Small intestine (tissue), 7 donors: ENCODE results near the gene MEAK7. TPM values are rescaled to one million over a fixed set of nuclear protein-coding genes. Genes with fewer than 3 reads are reported as not detected.

Experiments used
- DNase-seq, 2 donors: peaks; one replicate each; pipeline versions ENCODE4 v3.0.0 to v3.0.0-alpha.2; 2013
- FAIRE-seq: peaks from 2 replicates; lab custom pipeline; 2012; peaks lifted over from hg19 to GRCh38; lab: Jason Lieb, UNC
- H3K27ac ChIP-seq, 3 donors: one replicate each; pipeline ENCODE4 v1.5.1; 2013; ENCODE audit warnings: low read length in 2 of 3, mild to moderate bottlenecking in 2 of 3, control low read depth in 1 of 3, inconsistent platforms in 1 of 3, low read depth in 1 of 3, moderate library complexity in 1 of 3
- H3K27me3 ChIP-seq, 3 donors: one replicate each; pipeline ENCODE4 v1.6.1; 2013; ENCODE audit warnings: low read length in 3 of 3, inconsistent platforms in 1 of 3; ENCODE audit not compliant: control insufficient read depth in 3 of 3, insufficient read depth in 3 of 3
- H3K36me3 ChIP-seq, 3 donors: one replicate each; pipeline ENCODE4 v1.6.1; 2013; ENCODE audit warnings: low read length in 3 of 3, inconsistent platforms in 1 of 3, low read depth in 1 of 3, mild to moderate bottlenecking in 1 of 3, moderate library complexity in 1 of 3; ENCODE audit not compliant: control insufficient read depth in 3 of 3, insufficient read depth in 2 of 3
- H3K4me1 ChIP-seq, 3 donors: one replicate each; pipeline ENCODE4 v1.6.1; 2013; ENCODE audit warnings: low read length in 2 of 3, inconsistent platforms in 1 of 3, low read depth in 1 of 3, mild to moderate bottlenecking in 1 of 3, moderate library complexity in 1 of 3; ENCODE audit not compliant: control insufficient read depth in 3 of 3, insufficient read depth in 2 of 3
- H3K4me3 ChIP-seq, 3 donors: one replicate each; pipeline ENCODE4 v1.5.1; 2013; ENCODE audit warnings: low read length in 3 of 3, control low read depth in 1 of 3, inconsistent platforms in 1 of 3, low read depth in 1 of 3, mild to moderate bottlenecking in 1 of 3, moderate library complexity in 1 of 3
- H3K9me3 ChIP-seq, 2 donors: one replicate each; pipeline ENCODE4 v1.6.1; 2013; ENCODE audit warnings: low read depth in 1 of 2, low read length in 1 of 2; ENCODE audit not compliant: control insufficient read depth in 2 of 2, insufficient read depth in 1 of 2
- WGBS, 3 donors: extraction: QIAGEN DNeasy Blood & Tissue Kit; methylation state at CpG; one replicate each; pipeline ENCODE4 v1.1.7; 2013; 5-methylcytosine and 5-hydroxymethylcytosine counted together
- polyA plus RNA-seq, 4 donors: library from polyadenylated mRNA; stranded (reverse) in 3 of 4; unstranded in 1 of 4; fragments of 200-250 nt in 3 of 4; fragments of 120-200 nt in 1 of 4; gene quantifications; one replicate each; pipeline versions ENCODE4 v1.2.1 to v1.2.3, GENCODE V29; 2013
- donor health status: healthy with polysubstance abuse.
- donor health status: control.
- donor health status: control.
- donor health status: Bipolar disorder and iron deficiency.
- donor health status: healthy.

Gene MEAK7
- polyA plus RNA-seq, 4 donors = 7.3 to 9.2 (median 7.4) TPM

GRCh38 chr16:84503751-84504395, 586 bp downstream of the MEAK7 start:
- Histone ChIP-seq H3K36me3 (peaks cover 0 to 18% (median 0%) of the 10 kb centered on the region in 3 donors), H3K9me3 (no peaks in the 10 kb centered on the region), H3K4me1 (peaks cover 2 to 20% (median 7%) of the 10 kb centered on the region in 3 donors), H3K27ac (peak overlapping the region in 1 of 3 donors; percentile 58), H3K4me3 (peak overlapping the region; percentile 67 to 85 (median 85)), H3K27me3 (no peaks in the 10 kb centered on the region)
- FAIRE-seq (no peak), DNase-seq (no peak)
- 38 to 42% (median 39%) methylated on average over 13 of the region's 13 CpGs for WGBS, 3 donors

- 88 to 95% (median 93%) methylated on average over 6 of the region's 6 CpGs for WGBS, 3 donors
- no peak overlapping the region for H3K27ac ChIP-seq
These were observed 1.9 kb downstream of the MEAK7 start for GRCh38 chr16:84502581-84502980.

GRCh38 chr16:84502075-84502474, 2.4 kb downstream of the MEAK7 start:
- WGBS, 3 donors = 89 to 97% (median 96%) methylated on average over 13 of the region's 13 CpGs
- Histone ChIP-seq H3K27ac (no peak overlapping the region), H3K4me3 (no peak overlapping the region), H3K36me3 (peaks cover 0 to 28% (median 7%) of the 10 kb centered on the region in 3 donors), H3K4me1 (peaks cover 2 to 20% (median 7%) of the 10 kb centered on the region in 3 donors), H3K9me3 (no peaks in the 10 kb centered on the region), H3K27me3 (no peaks in the 10 kb centered on the region)
- FAIRE-seq (no peak), DNase-seq (no peak)

More at GRCh38 chr16:84502581-84502980, 1.9 kb downstream of the MEAK7 start:
- FAIRE-seq (no peak), DNase-seq (no peak)
- peaks cover 0 to 23% (median 3%) of the 10 kb centered on the region in 3 donors for H3K36me3 ChIP-seq
- peaks cover 2 to 20% (median 7%) of the 10 kb centered on the region in 3 donors for H3K4me1 ChIP-seq
- H3K4me3 ChIP-seq = no peak overlapping the region
- H3K9me3 ChIP-seq = no peaks in the 10 kb centered on the region
- no peaks in the 10 kb centered on the region for H3K27me3 ChIP-seq

GRCh38 chr16:84501077-84501735, 3.3 kb downstream of the MEAK7 start:
- DNase-seq = peak; percentile 58 to 96
- Histone ChIP-seq H3K4me1 (peaks cover 2 to 20% (median 7%) of the 10 kb centered on the region in 3 donors), H3K36me3 (peaks cover 0 to 36% (median 10%) of the 10 kb centered on the region in 3 donors), H3K9me3 (no peaks in the 10 kb centered on the region), H3K4me3 (no peak overlapping the region), H3K27me3 (no peaks in the 10 kb centered on the region), H3K27ac (peak overlapping the region in 2 of 3 donors; percentile 66 to 67)
- no peak for FAIRE-seq
- WGBS, 3 donors = 29 to 65% (median 43%) methylated on average over 11 to 12 of the region's 12 CpGs

GRCh38 chr16:84500531-84500930, 3.9 kb downstream of the MEAK7 start:
- no peak overlapping the region for H3K27ac ChIP-seq
- WGBS, 3 donors = 92 to 94% (median 93%) methylated on average over 13 of the region's 13 CpGs
- peaks cover 2 to 20% (median 7%) of the 10 kb centered on the region in 3 donors for H3K4me1 ChIP-seq
- no peak overlapping the region for H3K4me3 ChIP-seq
- H3K27me3 ChIP-seq = no peaks in the 10 kb centered on the region
- H3K9me3 ChIP-seq = no peaks in the 10 kb centered on the region
- FAIRE-seq (no peak), DNase-seq (no peak)
- peaks cover 2 to 43% (median 12%) of the 10 kb centered on the region in 3 donors for H3K36me3 ChIP-seq

GRCh38 chr16:84499638-84500037, 4.8 kb downstream of the MEAK7 start:
- Histone ChIP-seq H3K4me3 (no peak overlapping the region), H3K4me1 (peaks cover 2 to 14% (median 7%) of the 10 kb centered on the region in 3 donors), H3K36me3 (peaks cover 6 to 51% (median 15%) of the 10 kb centered on the region in 3 donors), H3K27ac (no peak overlapping the region), H3K9me3 (peaks cover 0 to 3% of the 10 kb centered on the region in 2 donors), H3K27me3 (no peaks in the 10 kb centered on the region)
- WGBS, 3 donors = 90 to 93% (median 93%) methylated on average over 15 of the region's 15 CpGs
- DNase-seq (no peak), FAIRE-seq (no peak)

GRCh38 chr16:84498859-84499620, 5.4 kb downstream of the MEAK7 start:
- FAIRE-seq (no peak), DNase-seq (no peak)
- Histone ChIP-seq H3K27me3 (no peaks in the 10 kb centered on the region), H3K4me1 (peaks cover 2 to 13% (median 7%) of the 10 kb centered on the region in 3 donors), H3K9me3 (peaks cover 0 to 3% of the 10 kb centered on the region in 2 donors), H3K27ac (no peak overlapping the region), H3K36me3 (peaks cover 6 to 51% (median 15%) of the 10 kb centered on the region in 3 donors), H3K4me3 (no peak overlapping the region)
- WGBS, 3 donors = 89 to 92% (median 90%) methylated on average over 13 of the region's 13 CpGs

- peaks cover 2 to 8% (median 2%) of the 10 kb centered on the region in 3 donors for H3K4me1 ChIP-seq
- no peaks in the 10 kb centered on the region for H3K27me3 ChIP-seq
- no peak for DNase-seq
- peaks cover 6 to 51% (median 15%) of the 10 kb centered on the region in 3 donors for H3K36me3 ChIP-seq
- H3K27ac ChIP-seq = no peak overlapping the region
- no peak overlapping the region for H3K4me3 ChIP-seq
- no peak for FAIRE-seq
- peaks cover 0 to 8% of the 10 kb centered on the region in 2 donors for H3K9me3 ChIP-seq
- WGBS, 3 donors = 93 to 100% (median 100%) methylated on average over 2 of the region's 2 CpGs
These were observed 6.2 kb downstream of the MEAK7 start for GRCh38 chr16:84498223-84498610.
